ENCODE measurements around the gene CLTB. TPM values are rescaled to one million over a fixed set of nuclear protein-coding genes. Genes with fewer than 3 reads are reported as not detected.
"Not testable (repeated sequence)": the region's sequence is repeated elsewhere in the genome, so short reads cannot be mapped to it uniquely, and the experiment has no call there.

The CLTB gene
- total and polyA plus RNA-seq, 4 donors, result 86.7 to 160 (median 134) TPM

GRCh38 chr5:176410486-176411180 is 5.7 kb downstream of the CLTB start:
- H3K4me1 ChIP-seq (ENCODE audit: control insufficient read depth in 1 of 2, insufficient read depth in 2 of 2, low read length in 2 of 2), result no peaks in the 10 kb centered on the region
- H3K36me3 ChIP-seq (ENCODE audit: control insufficient read depth in 1 of 2, insufficient read depth in 2 of 2, low read length in 1 of 2), result peaks cover 0 to 2% of the 10 kb centered on the region in 2 donors
- ATAC-seq (ENCODE audit: low FRiP score), result no peak
- no peak overlapping the region for H3K4me3 ChIP-seq (ENCODE audit: low read length in 2 of 2)
- no peak for DNase-seq
- H3K27ac ChIP-seq (ENCODE audit: low read depth in 1 of 2, low read length in 2 of 2), result no peak overlapping the region
- intact Hi-C loops (cut with DNase I), result loop anchor here (10.0 kb wide), 3 partner anchors 124 to 244 kb away; partner anchors contain the start of genes RNF44 (in 2 of the 2) and TSPAN17 (in 1 of the 2)
- H3K9me3 ChIP-seq (ENCODE audit: control insufficient read depth, low read length), result no peaks in the 10 kb centered on the region
- H3K27me3 ChIP-seq (ENCODE audit: control insufficient read depth in 1 of 2, insufficient read depth in 2 of 2, low read length in 1 of 2), result no peaks in the 10 kb centered on the region
- 90 to 92% methylated on average over 5 of the region's 5 CpGs for WGBS, 2 donors

GRCh38 chr5:176409765-176410164 is 6.6 kb downstream of the CLTB start:
- intact Hi-C loops (cut with DNase I), result loop anchor here (10.0 kb wide), 3 partner anchors 125 to 245 kb away; partner anchors contain the start of genes RNF44 (in 2 of the 2) and TSPAN17 (in 1 of the 2)
- DNase-seq, result no peak
- H3K36me3 ChIP-seq (ENCODE audit: control insufficient read depth in 1 of 2, insufficient read depth in 2 of 2, low read length in 1 of 2), result peaks cover 0 to 2% of the 10 kb centered on the region in 2 donors

GRCh38 chr5:176408590-176408989 is 7.7 kb downstream of the CLTB start:
- Histone ChIP-seq H3K36me3 (ENCODE audit: control insufficient read depth in 1 of 2, insufficient read depth in 2 of 2, low read length in 1 of 2) (peaks cover 0 to 2% of the 10 kb centered on the region in 2 donors), H3K9me3 (ENCODE audit: control insufficient read depth, low read length) (no peaks in the 10 kb centered on the region), H3K27me3 (ENCODE audit: control insufficient read depth in 1 of 2, insufficient read depth in 2 of 2, low read length in 1 of 2) (no peaks in the 10 kb centered on the region), H3K4me3 (ENCODE audit: low read length in 2 of 2) (no peak overlapping the region), H3K4me1 (ENCODE audit: control insufficient read depth in 1 of 2, insufficient read depth in 2 of 2, low read length in 2 of 2) (no peaks in the 10 kb centered on the region), H3K27ac (ENCODE audit: low read depth in 1 of 2, low read length in 2 of 2) (no peak overlapping the region)
- no peak for ATAC-seq (ENCODE audit: low FRiP score)
- whole genome bisulfite sequencing, 2 donors, result 88 to 89% methylated on average over 5 of the region's 5 CpGs
- intact Hi-C loops (cut with DNase I), result no loop called here
- DNase-seq, result no peak

More at GRCh38 chr5:176409765-176410164, 6.6 kb downstream of the CLTB start:
- Histone ChIP-seq H3K27me3 (ENCODE audit: control insufficient read depth in 1 of 2, insufficient read depth in 2 of 2, low read length in 1 of 2) (no peaks in the 10 kb centered on the region), H3K4me3 (ENCODE audit: low read length in 2 of 2) (no peak overlapping the region), H3K4me1 (ENCODE audit: control insufficient read depth in 1 of 2, insufficient read depth in 2 of 2, low read length in 2 of 2) (no peaks in the 10 kb centered on the region), H3K9me3 (ENCODE audit: control insufficient read depth, low read length) (no peaks in the 10 kb centered on the region), H3K27ac (ENCODE audit: low read depth in 1 of 2, low read length in 2 of 2) (no peak overlapping the region)
- no peak for ATAC-seq (ENCODE audit: low FRiP score)
- WGBS, 2 donors, result 93 to 95% methylated on average over 4 of the region's 4 CpGs

- H3K27ac ChIP-seq (ENCODE audit: low read depth in 1 of 2, low read length in 2 of 2); ATAC-seq (ENCODE audit: low FRiP score); intact Hi-C loops (cut with DNase I); H3K9me3 ChIP-seq (ENCODE audit: control insufficient read depth, low read length); H3K36me3 ChIP-seq (ENCODE audit: control insufficient read depth in 1 of 2, insufficient read depth in 2 of 2, low read length in 1 of 2); H3K4me3 ChIP-seq (ENCODE audit: low read length in 2 of 2); H3K27me3 ChIP-seq (ENCODE audit: control insufficient read depth in 1 of 2, insufficient read depth in 2 of 2, low read length in 1 of 2); H3K4me1 ChIP-seq (ENCODE audit: control insufficient read depth in 1 of 2, insufficient read depth in 2 of 2, low read length in 2 of 2); DNase-seq: not testable (repeated sequence)
- 90 to 94% methylated on average over 10 of the region's 10 CpGs for WGBS, 2 donors
Observed at GRCh38 chr5:176408252-176408573, 8.1 kb downstream of the CLTB start.

GRCh38 chr5:176407456-176408251 is 8.7 kb downstream of the CLTB start:
- ATAC-seq (ENCODE audit: low FRiP score) (no peak), DNase-seq (no peak)
- H3K27me3 ChIP-seq (ENCODE audit: control insufficient read depth in 1 of 2, insufficient read depth in 2 of 2, low read length in 1 of 2), result no peaks in the 10 kb centered on the region
- H3K27ac ChIP-seq (ENCODE audit: low read depth in 1 of 2, low read length in 2 of 2), result no peak overlapping the region
- no peaks in the 10 kb centered on the region for H3K9me3 ChIP-seq (ENCODE audit: control insufficient read depth, low read length)
- WGBS, 2 donors, result 87 to 91% methylated on average over 6 of the region's 6 CpGs
- intact Hi-C loops (cut with DNase I), result no loop called here
- H3K4me1 ChIP-seq (ENCODE audit: control insufficient read depth in 1 of 2, insufficient read depth in 2 of 2, low read length in 2 of 2), result no peaks in the 10 kb centered on the region
- no peak overlapping the region for H3K4me3 ChIP-seq (ENCODE audit: low read length in 2 of 2)
- H3K36me3 ChIP-seq (ENCODE audit: control insufficient read depth in 1 of 2, insufficient read depth in 2 of 2, low read length in 1 of 2), result peaks cover 0 to 2% of the 10 kb centered on the region in 2 donors

- Histone ChIP-seq H3K4me3 (ENCODE audit: low read length in 2 of 2) (no peak overlapping the region), H3K36me3 (ENCODE audit: control insufficient read depth in 1 of 2, insufficient read depth in 2 of 2, low read length in 1 of 2) (peaks cover 0 to 2% of the 10 kb centered on the region in 2 donors), H3K27me3 (ENCODE audit: control insufficient read depth in 1 of 2, insufficient read depth in 2 of 2, low read length in 1 of 2) (no peaks in the 10 kb centered on the region), H3K4me1 (ENCODE audit: control insufficient read depth in 1 of 2, insufficient read depth in 2 of 2, low read length in 2 of 2) (no peaks in the 10 kb centered on the region), H3K27ac (ENCODE audit: low read depth in 1 of 2, low read length in 2 of 2) (no peak overlapping the region), H3K9me3 (ENCODE audit: control insufficient read depth, low read length) (no peaks in the 10 kb centered on the region)
- intact Hi-C loops (cut with DNase I), result no loop called here
- no peak for DNase-seq
- ATAC-seq (ENCODE audit: low FRiP score), result no peak
- 86 to 90% methylated on average over 9 of the region's 9 CpGs for WGBS, 2 donors
Observed at GRCh38 chr5:176406436-176407052, 9.8 kb downstream of the CLTB start.

- Histone ChIP-seq H3K27me3 (ENCODE audit: control insufficient read depth in 1 of 2, insufficient read depth in 2 of 2, low read length in 1 of 2) (no peaks in the 10 kb centered on the region), H3K4me3 (ENCODE audit: low read length in 2 of 2) (no peak overlapping the region), H3K27ac (ENCODE audit: low read depth in 1 of 2, low read length in 2 of 2) (no peak overlapping the region), H3K36me3 (ENCODE audit: control insufficient read depth in 1 of 2, insufficient read depth in 2 of 2, low read length in 1 of 2) (peaks cover 0 to 2% of the 10 kb centered on the region in 2 donors), H3K9me3 (ENCODE audit: control insufficient read depth, low read length) (no peaks in the 10 kb centered on the region), H3K4me1 (ENCODE audit: control insufficient read depth in 1 of 2, insufficient read depth in 2 of 2, low read length in 2 of 2) (no peaks in the 10 kb centered on the region)
- WGBS, 2 donors, result 77 to 81% methylated on average over 20 of the region's 20 CpGs
- no peak for DNase-seq
- ATAC-seq (ENCODE audit: low FRiP score), result no peak
- intact Hi-C loops (cut with DNase I), result no loop called here
Observed at GRCh38 chr5:176405656-176406435, 10.5 kb downstream of the CLTB start.

Measured in aorta (tissue), 5 donors.